ENCODE data around the gene PAPSS1.
"Not testable (repeated sequence)": the region's sequence is repeated elsewhere in the genome, so short reads cannot be mapped to it uniquely, and the experiment has no call there.

Gene PAPSS1

GRCh38 chr4:107719922-107720722 lies at the start of gene PAPSS1:
Gene PAPSS1 (minus strand): TSS chr4:107720234. CDS start chr4:107720179, 55 bp downstream.
- DNase-seq = peak; percentile 95 to 96

GRCh38 chr4:107760281-107760947 lies 40.4 kb upstream of the PAPSS1 start:
- DNase-seq = no peak

GRCh38 chr4:107757864-107758476 lies 37.9 kb upstream of the PAPSS1 start:
- peak in 1 of 2 donors; percentile 31 for DNase-seq

GRCh38 chr4:107757283-107757682 lies 37.2 kb upstream of the PAPSS1 start:
- DNase-seq = no peak

- no peak for DNase-seq
Measured at GRCh38 chr4:107755841-107756356, 35.9 kb upstream of the PAPSS1 start.

GRCh38 chr4:107751670-107752069 lies 31.6 kb upstream of the PAPSS1 start:
- no peak for DNase-seq

- no peak for DNase-seq
Measured at GRCh38 chr4:107747748-107748486, 27.9 kb upstream of the PAPSS1 start.

- DNase-seq = no peak
Measured at GRCh38 chr4:107746161-107746560, 26.1 kb upstream of the PAPSS1 start.

- no peak for DNase-seq
Measured at GRCh38 chr4:107744532-107744931, 24.5 kb upstream of the PAPSS1 start.

GRCh38 chr4:107743532-107743931 lies 23.5 kb upstream of the PAPSS1 start:
- no peak for DNase-seq

GRCh38 chr4:107742791-107743190 lies 22.8 kb upstream of the PAPSS1 start:
- DNase-seq = no peak

- no peak for DNase-seq
Measured at GRCh38 chr4:107742196-107742595, 22.2 kb upstream of the PAPSS1 start.

- no peak for DNase-seq
Measured at GRCh38 chr4:107740950-107741701, 21.1 kb upstream of the PAPSS1 start.

- no peak for DNase-seq
Measured at GRCh38 chr4:107740381-107740780, 20.3 kb upstream of the PAPSS1 start.

- no peak for DNase-seq
Measured at GRCh38 chr4:107737450-107737849, 17.4 kb upstream of the PAPSS1 start.

- DNase-seq = peak; percentile 45 to 59
Measured at GRCh38 chr4:107736924-107737448, 17.0 kb upstream of the PAPSS1 start.

GRCh38 chr4:107736037-107736436 lies 16.0 kb upstream of the PAPSS1 start:
- DNase-seq = no peak

GRCh38 chr4:107734120-107734519 lies 14.1 kb upstream of the PAPSS1 start:
- DNase-seq = no peak

- no peak for DNase-seq
Measured at GRCh38 chr4:107733431-107733925, 13.4 kb upstream of the PAPSS1 start.

- not testable (repeated sequence) for DNase-seq
Measured at GRCh38 chr4:107729050-107729449, 9.0 kb upstream of the PAPSS1 start.

GRCh38 chr4:107726131-107726925 lies 6.3 kb upstream of the PAPSS1 start:
- not testable (repeated sequence) for DNase-seq

Data from CD4-positive, alpha-beta T cell treated with Interleukin-1 beta for 1 hour (primary cell).